GM12874 (cell line): ENCODE data around the gene CSNK1G3.

Experiments used
- CTCF ChIP-seq: IDR thresholded peaks from 2 replicates; pipeline ENCODE4 v1.5.1; 2011; ENCODE audit warnings: low read depth, mild to moderate bottlenecking, control low read depth, low read length, moderate library complexity; ENCODE audit not compliant: insufficient read depth

The CSNK1G3 gene

GRCh38 chr5:123545506-123545905, 33.5 kb downstream of the CSNK1G3 start:
- no peak for TF ChIP-seq CTCF

GRCh38 chr5:123546657-123547056, 34.7 kb downstream of the CSNK1G3 start:
- TF ChIP-seq CTCF: no peak

GRCh38 chr5:123549256-123549904, 37.4 kb downstream of the CSNK1G3 start:
- no peak for TF ChIP-seq CTCF

GRCh38 chr5:123554601-123555000, 42.6 kb downstream of the CSNK1G3 start:
- no peak for TF ChIP-seq CTCF

- no peak for TF ChIP-seq CTCF
These were observed 45.9 kb downstream of the CSNK1G3 start for GRCh38 chr5:123557907-123558306.

- no peak for TF ChIP-seq CTCF
These were observed 46.9 kb downstream of the CSNK1G3 start for GRCh38 chr5:123558762-123559433.

GRCh38 chr5:123559434-123559775, 47.4 kb downstream of the CSNK1G3 start:
- TF ChIP-seq CTCF: no peak

- no peak for TF ChIP-seq CTCF
These were observed 49.3 kb downstream of the CSNK1G3 start for GRCh38 chr5:123561230-123561629.
